Loucy (cell line): ENCODE measurements around the gene SPDYA.

Experiments
- EZH2phosphoT487 ChIP-seq: fragments of 200-600 bp; IDR thresholded peaks from 2 replicates; pipeline ENCODE4 v1.6.1; 2018; ENCODE audit warnings: antibody characterized with exemption, mild to moderate bottlenecking, moderate library complexity, borderline replicate concordance
- TF ChIP-seq, protein P1 (sequence below): fragments of 200-600 bp; sonication (generic); conservative IDR thresholded peaks from 2 replicates; pipeline ENCODE4 v1.5.1; 2014; ENCODE audit warnings: mild to moderate bottlenecking, antibody characterized with exemption, low read length

DNA sequence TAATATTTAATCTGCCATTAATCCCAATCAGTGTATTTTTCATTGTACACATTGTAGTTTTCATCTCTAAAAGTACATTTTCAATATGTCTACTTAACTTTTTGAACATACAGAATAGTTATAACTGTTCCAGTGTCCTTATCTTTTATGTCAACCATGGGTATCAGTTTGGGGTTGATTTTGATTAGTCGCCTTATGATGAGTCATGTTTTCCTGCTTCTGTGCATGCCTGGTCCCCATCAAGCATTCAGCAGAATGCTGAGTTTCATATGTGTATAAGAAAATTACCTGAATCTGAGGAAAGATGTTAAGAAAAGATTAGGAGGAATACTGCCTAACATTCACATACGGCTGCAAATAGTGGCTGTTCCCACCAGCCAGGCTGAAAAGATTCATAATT lies 17.7 kb downstream of the SPDYA start:
- TF ChIP-seq, protein P1, sequence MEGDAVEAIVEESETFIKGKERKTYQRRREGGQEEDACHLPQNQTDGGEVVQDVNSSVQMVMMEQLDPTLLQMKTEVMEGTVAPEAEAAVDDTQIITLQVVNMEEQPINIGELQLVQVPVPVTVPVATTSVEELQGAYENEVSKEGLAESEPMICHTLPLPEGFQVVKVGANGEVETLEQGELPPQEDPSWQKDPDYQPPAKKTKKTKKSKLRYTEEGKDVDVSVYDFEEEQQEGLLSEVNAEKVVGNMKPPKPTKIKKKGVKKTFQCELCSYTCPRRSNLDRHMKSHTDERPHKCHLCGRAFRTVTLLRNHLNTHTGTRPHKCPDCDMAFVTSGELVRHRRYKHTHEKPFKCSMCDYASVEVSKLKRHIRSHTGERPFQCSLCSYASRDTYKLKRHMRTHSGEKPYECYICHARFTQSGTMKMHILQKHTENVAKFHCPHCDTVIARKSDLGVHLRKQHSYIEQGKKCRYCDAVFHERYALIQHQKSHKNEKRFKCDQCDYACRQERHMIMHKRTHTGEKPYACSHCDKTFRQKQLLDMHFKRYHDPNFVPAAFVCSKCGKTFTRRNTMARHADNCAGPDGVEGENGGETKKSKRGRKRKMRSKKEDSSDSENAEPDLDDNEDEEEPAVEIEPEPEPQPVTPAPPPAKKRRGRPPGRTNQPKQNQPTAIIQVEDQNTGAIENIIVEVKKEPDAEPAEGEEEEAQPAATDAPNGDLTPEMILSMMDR: no peak
- no peak for TF ChIP-seq EZH2phosphoT487
